ENCODE data around the gene CSNK2A3. TPM values are rescaled to one million over a fixed set of nuclear protein-coding genes. Genes with fewer than 3 reads are reported as not detected.
A peak's percentile ranks its signal among the peaks of the same experiment; 100 is the strongest.

The CSNK2A3 gene
- total RNA-seq, 1 donor = 3.9 TPM

- no peak overlapping the region for H3K4me3 ChIP-seq (ENCODE audit: low read depth, low read length)
- TF ChIP-seq CTCF (IDR thresholded peaks at IDR 0.05; ENCODE audit: insufficient read depth, low read depth, low read length) = no peak
- peak; percentile 53 for DNase-seq (ENCODE audit: low read depth)
Observed at GRCh38 chr11:11351042-11351586, 1.9 kb downstream of the CSNK2A3 start.

GRCh38 chr11:11349870-11350337 is 3.1 kb downstream of the CSNK2A3 start:
- peak; percentile 90 for DNase-seq (ENCODE audit: low read depth)
- no peak overlapping the region for H3K4me3 ChIP-seq (ENCODE audit: low read depth, low read length)
- TF ChIP-seq CTCF (IDR thresholded peaks at IDR 0.05; ENCODE audit: insufficient read depth, low read depth, low read length) = no peak

GRCh38 chr11:11349106-11349825 is 3.8 kb downstream of the CSNK2A3 start:
- H3K4me3 ChIP-seq (ENCODE audit: low read depth, low read length) = no peak overlapping the region
- peak; percentile 30 for DNase-seq (ENCODE audit: low read depth)
- no peak for TF ChIP-seq CTCF (IDR thresholded peaks at IDR 0.05; ENCODE audit: insufficient read depth, low read depth, low read length)

- DNase-seq (ENCODE audit: low read depth) = no peak
- no peak for TF ChIP-seq CTCF (IDR thresholded peaks at IDR 0.05; ENCODE audit: insufficient read depth, low read depth, low read length)
- no peak overlapping the region for H3K4me3 ChIP-seq (ENCODE audit: low read depth, low read length)
Observed at GRCh38 chr11:11348303-11348702, 4.7 kb downstream of the CSNK2A3 start.

- TF ChIP-seq CTCF (IDR thresholded peaks at IDR 0.05; ENCODE audit: insufficient read depth, low read depth, low read length) = no peak
- no peak overlapping the region for H3K4me3 ChIP-seq (ENCODE audit: low read depth, low read length)
- no peak for DNase-seq (ENCODE audit: low read depth)
Observed at GRCh38 chr11:11347592-11347991, 5.5 kb downstream of the CSNK2A3 start.

GRCh38 chr11:11346303-11346702 is 6.7 kb downstream of the CSNK2A3 start:
- TF ChIP-seq CTCF (IDR thresholded peaks at IDR 0.05; ENCODE audit: insufficient read depth, low read depth, low read length) = no peak
- H3K4me3 ChIP-seq (ENCODE audit: low read depth, low read length) = no peak overlapping the region
- no peak for DNase-seq (ENCODE audit: low read depth)

Measured in fibroblast of villous mesenchyme (primary cell).